K562 (cell line): ENCODE results near the gene DYNC2I2. TPM values are rescaled to one million over a fixed set of nuclear protein-coding genes. Genes with fewer than 3 reads are reported as not detected.

Experiments used
- CBFB ChIP-seq: sonication (generic); formaldehyde crosslinking; IDR thresholded peaks from 2 replicates; pipeline ENCODE4 v1.4.0; 2020; ENCODE audit warnings: mild to moderate bottlenecking, missing genetic modification reagents
- CHD1 ChIP-seq: fragments of 200-600 bp; sonication (generic); IDR thresholded peaks from one replicate; pipeline ENCODE4 v1.6.1; 2012; ENCODE audit warnings: mild to moderate bottlenecking, moderate library complexity, low read length, inconsistent platforms
- GABPB1 ChIP-seq: sonication (generic); formaldehyde crosslinking; IDR thresholded peaks from 2 replicates; pipeline ENCODE4 v1.8.0; 2022; ENCODE audit warnings: mild to moderate bottlenecking, missing genetic modification reagents
- GTF2E2 ChIP-seq: fragments of 200-800 bp; sonication (Bioruptor generic); IDR thresholded peaks from 2 replicates; pipeline ENCODE4 v1.6.1; 2016; ENCODE audit warnings: missing genetic modification characterization, missing compliant biosample characterization
- KLF10 ChIP-seq: fragments of 250-450 bp; sonication (Bioruptor Pico); IDR thresholded peaks from 2 replicates; pipeline ENCODE4 v1.6.1; 2021; ENCODE audit warnings: matching md5 sums
- THRAP3 ChIP-seq: fragments of 450-650 bp; IDR thresholded peaks from 2 replicates; pipeline ENCODE4 v1.6.1; 2016; ENCODE audit warnings: mild to moderate bottlenecking, inconsistent platforms, borderline replicate concordance
- XRCC3 ChIP-seq: fragments of 450-650 bp; IDR thresholded peaks from 2 replicates; pipeline ENCODE4 v1.6.1; 2017; ENCODE audit warnings: mild to moderate bottlenecking, moderate library complexity
- XRCC5 ChIP-seq: fragments of 200-400 bp; formaldehyde crosslinking; IDR thresholded peaks from 2 replicates; pipeline ENCODE4 v1.6.1; 2017; ENCODE audit warnings: low read depth, mild to moderate bottlenecking, low read length
- ZNF217 ChIP-seq: sonication (generic); formaldehyde crosslinking; IDR thresholded peaks from 2 replicates; pipeline ENCODE4 v1.8.0; 2022; ENCODE audit warnings: mild to moderate bottlenecking, missing genetic modification reagents
- polyA plus RNA-seq, 8 experiments: library from polyadenylated mRNA; depleted of rRNA in 4 of 8; stranded (reverse) in 5 of 8; unstranded in 3 of 8; fragments of >200 nt; fragmentation: Nextera tagmentation in 2 of 8; fragmentation: Illumina TruSeq in 1 of 8; extraction: Ambion mirVana in 2 of 8; extraction: Trizol in 1 of 8; gene quantifications; 2 replicates each; pipeline versions ENCODE4 v1.2.1 to v1.2.3, GENCODE V29; 2011 to 2014; ENCODE audit warnings: inconsistent platforms in 1 of 8, missing spikeins in 1 of 8
- total RNA-seq, 7 experiments: library from RNA; depleted of rRNA in 6 of 7; stranded (reverse); fragments of >200 nt in 6 of 7; fragmentation: Illumina TruSeq in 2 of 7; extraction: Trizol in 2 of 7; gene quantifications; 2 replicates each; pipeline versions ENCODE4 v1.2.1 to v1.2.3, GENCODE V29; 2011 to 2021; ENCODE audit warnings: low replicate concordance in 1 of 7
- TF ChIP-seq, protein P1 (sequence below): sonication (generic); formaldehyde crosslinking; IDR thresholded peaks from 2 replicates; pipeline ENCODE4 v1.8.0; 2022; ENCODE audit warnings: mild to moderate bottlenecking, missing genetic modification reagents
- TF ChIP-seq, protein P2 (sequence below): IDR thresholded peaks from 3 replicates; pipeline ENCODE4 v1.6.1; 2011; ENCODE audit warnings: borderline replicate concordance, mild to moderate bottlenecking; ENCODE audit not compliant: insufficient read length, insufficient read depth
- TF ChIP-seq, protein P3 (sequence below), 2 experiments: IDR thresholded peaks; 2 replicates each; pipeline ENCODE4 v1.6.1; 2011; ENCODE audit warnings: borderline replicate concordance in 1 of 2, control low read depth in 1 of 2, low read depth in 1 of 2, low read length in 1 of 2, mild to moderate bottlenecking in 1 of 2, mixed read lengths in 1 of 2, moderate library complexity in 1 of 2; ENCODE audit not compliant: insufficient read depth in 1 of 2, insufficient read length in 1 of 2, poor library complexity in 1 of 2, severe bottlenecking in 1 of 2; ENCODE audit errors: extremely low read depth in 1 of 2
- TF ChIP-seq, protein P4 (sequence below), 2 experiments: fragments of 450-650 bp; formaldehyde crosslinking in 1 of 2; IDR thresholded peaks; 2 replicates each; pipeline versions ENCODE4 v1.4.0 to v1.6.1; 2014 to 2020; ENCODE audit warnings: mild to moderate bottlenecking in 2 of 2, borderline replicate concordance in 1 of 2, low read depth in 1 of 2

The DYNC2I2 gene
- total and polyA plus RNA-seq, 9 of the 15 experiments (the other 6 are each of a cell fraction or from before 2014, with no cell fraction given), result 1.5 to 249 (median 70.0) TPM

DNA sequence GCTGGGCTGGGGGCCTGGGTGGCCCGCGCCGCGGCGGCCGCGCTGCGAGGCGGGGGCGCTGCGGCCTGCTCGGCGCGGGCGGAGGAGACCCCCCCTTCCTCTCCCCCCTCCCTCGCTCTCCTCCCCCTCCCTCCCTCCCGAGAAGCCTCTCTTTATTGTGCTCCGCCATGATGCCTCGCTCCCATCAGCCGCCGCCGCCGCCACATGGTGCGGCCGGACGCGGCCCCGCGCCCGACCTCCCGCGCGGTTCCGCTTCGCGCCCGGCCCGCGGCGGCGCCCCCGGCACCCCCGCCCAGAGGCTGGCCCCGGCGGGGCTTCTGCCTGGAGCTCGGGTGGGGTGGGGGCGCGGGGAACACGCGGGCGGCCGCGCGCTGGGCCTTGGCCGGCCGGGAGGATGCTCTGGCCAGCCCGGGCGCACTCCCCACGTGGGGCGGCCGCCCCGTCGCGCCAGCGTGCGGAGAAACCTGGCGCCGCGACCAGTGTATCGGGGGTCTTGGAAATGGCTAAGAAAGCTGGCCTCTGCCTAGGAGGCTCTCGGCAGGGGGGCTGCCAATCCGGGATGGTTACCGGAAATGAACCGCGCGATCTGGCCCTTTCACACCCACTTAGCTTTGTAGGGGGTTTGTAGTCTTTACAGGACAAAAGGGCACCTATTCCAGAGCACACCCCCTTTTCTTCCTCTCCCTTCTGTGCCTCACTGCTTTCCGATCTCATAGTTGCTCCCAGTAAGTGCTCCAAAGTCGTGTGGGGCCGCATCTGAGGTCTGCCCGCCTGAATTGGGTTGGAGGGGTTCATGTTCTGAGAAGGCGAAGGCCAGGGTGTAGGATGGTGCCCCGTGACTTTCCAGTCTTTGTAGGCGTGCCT is 33.4 kb upstream of the DYNC2I2 start (continued):
- TF ChIP-seq, protein P1, sequence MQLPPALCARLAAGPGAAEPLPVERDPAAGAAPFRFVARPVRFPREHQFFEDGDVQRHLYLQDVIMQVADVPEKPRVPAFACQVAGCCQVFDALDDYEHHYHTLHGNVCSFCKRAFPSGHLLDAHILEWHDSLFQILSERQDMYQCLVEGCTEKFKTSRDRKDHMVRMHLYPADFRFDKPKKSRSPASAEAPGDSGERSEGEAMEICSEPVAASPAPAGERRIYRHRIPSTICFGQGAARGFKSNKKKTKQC, result peak; percentile 82
- TF ChIP-seq ZNF217 (no peak), XRCC5 (no peak), KLF10 (CRISPR knock-in tag) (no peak), CBFB (peak; percentile 79; the same call in 1 of the 2 replicates), CHD1 (peak; percentile 99), XRCC3 (no peak), GABPB1 (CRISPR knock-in tag) (peak; percentile 58; the same call in 1 of the 2 replicates), THRAP3 (no peak), GTF2E2 (tag) (no peak)
- TF ChIP-seq, protein P2, sequence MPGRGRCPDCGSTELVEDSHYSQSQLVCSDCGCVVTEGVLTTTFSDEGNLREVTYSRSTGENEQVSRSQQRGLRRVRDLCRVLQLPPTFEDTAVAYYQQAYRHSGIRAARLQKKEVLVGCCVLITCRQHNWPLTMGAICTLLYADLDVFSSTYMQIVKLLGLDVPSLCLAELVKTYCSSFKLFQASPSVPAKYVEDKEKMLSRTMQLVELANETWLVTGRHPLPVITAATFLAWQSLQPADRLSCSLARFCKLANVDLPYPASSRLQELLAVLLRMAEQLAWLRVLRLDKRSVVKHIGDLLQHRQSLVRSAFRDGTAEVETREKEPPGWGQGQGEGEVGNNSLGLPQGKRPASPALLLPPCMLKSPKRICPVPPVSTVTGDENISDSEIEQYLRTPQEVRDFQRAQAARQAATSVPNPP, result no peak
- TF ChIP-seq, protein P3, sequence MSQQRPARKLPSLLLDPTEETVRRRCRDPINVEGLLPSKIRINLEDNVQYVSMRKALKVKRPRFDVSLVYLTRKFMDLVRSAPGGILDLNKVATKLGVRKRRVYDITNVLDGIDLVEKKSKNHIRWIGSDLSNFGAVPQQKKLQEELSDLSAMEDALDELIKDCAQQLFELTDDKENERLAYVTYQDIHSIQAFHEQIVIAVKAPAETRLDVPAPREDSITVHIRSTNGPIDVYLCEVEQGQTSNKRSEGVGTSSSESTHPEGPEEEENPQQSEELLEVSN (IDR thresholded peaks at IDR 0.05; ENCODE audit: borderline replicate concordance in 1 of 2, extremely low read depth in 1 of 2, insufficient read depth in 1 of 2, insufficient read length in 1 of 2, low read depth in 1 of 2, low read length in 1 of 2, poor library complexity in 1 of 2, severe bottlenecking in 1 of 2), result peak in 1 of 2 experiments; percentile 10
- TF ChIP-seq, protein P4, sequence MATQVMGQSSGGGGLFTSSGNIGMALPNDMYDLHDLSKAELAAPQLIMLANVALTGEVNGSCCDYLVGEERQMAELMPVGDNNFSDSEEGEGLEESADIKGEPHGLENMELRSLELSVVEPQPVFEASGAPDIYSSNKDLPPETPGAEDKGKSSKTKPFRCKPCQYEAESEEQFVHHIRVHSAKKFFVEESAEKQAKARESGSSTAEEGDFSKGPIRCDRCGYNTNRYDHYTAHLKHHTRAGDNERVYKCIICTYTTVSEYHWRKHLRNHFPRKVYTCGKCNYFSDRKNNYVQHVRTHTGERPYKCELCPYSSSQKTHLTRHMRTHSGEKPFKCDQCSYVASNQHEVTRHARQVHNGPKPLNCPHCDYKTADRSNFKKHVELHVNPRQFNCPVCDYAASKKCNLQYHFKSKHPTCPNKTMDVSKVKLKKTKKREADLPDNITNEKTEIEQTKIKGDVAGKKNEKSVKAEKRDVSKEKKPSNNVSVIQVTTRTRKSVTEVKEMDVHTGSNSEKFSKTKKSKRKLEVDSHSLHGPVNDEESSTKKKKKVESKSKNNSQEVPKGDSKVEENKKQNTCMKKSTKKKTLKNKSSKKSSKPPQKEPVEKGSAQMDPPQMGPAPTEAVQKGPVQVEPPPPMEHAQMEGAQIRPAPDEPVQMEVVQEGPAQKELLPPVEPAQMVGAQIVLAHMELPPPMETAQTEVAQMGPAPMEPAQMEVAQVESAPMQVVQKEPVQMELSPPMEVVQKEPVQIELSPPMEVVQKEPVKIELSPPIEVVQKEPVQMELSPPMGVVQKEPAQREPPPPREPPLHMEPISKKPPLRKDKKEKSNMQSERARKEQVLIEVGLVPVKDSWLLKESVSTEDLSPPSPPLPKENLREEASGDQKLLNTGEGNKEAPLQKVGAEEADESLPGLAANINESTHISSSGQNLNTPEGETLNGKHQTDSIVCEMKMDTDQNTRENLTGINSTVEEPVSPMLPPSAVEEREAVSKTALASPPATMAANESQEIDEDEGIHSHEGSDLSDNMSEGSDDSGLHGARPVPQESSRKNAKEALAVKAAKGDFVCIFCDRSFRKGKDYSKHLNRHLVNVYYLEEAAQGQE (IDR thresholded peaks at IDR 0.05; ENCODE audit: borderline replicate concordance), result no peak
- TF ChIP-seq, protein P4 (CRISPR knock-in tag; IDR thresholded peaks at IDR 0.05; ENCODE audit: low read depth), result 0 out of 2 replicates have a peak, but pooled peaks have one; percentile 18
- TF ChIP-seq, all 486 proteins: peak for 74
